Chondrocyte (in vitro differentiated cells): Measurements from ENCODE around the gene MGAT4B. TPM values are rescaled to one million over a fixed set of nuclear protein-coding genes. Genes with fewer than 3 reads are reported as not detected.

Source experiments
- DNase-seq: peaks from one replicate; pipeline ENCODE4 v3.0.0; 2021; ENCODE audit warnings: mixed read lengths, low spot score
- H3K27ac Mint-ChIP-seq: one replicate; pipeline ENCODE4 v1.8.0; 2021; ENCODE audit warnings: mild to moderate bottlenecking, moderate library complexity, mixed read lengths; ENCODE audit not compliant: unreplicated experiment
- H3K27me3 Mint-ChIP-seq: 2 replicates; pipeline ENCODE4 v1.8.0; 2021; ENCODE audit warnings: low read depth, mixed read lengths
- H3K36me3 Mint-ChIP-seq: 2 replicates; pipeline ENCODE4 v1.8.0; 2021; ENCODE audit warnings: low read depth, mixed read lengths
- H3K4me1 Mint-ChIP-seq: 2 replicates; pipeline ENCODE4 v1.8.0; 2021; ENCODE audit warnings: low read depth, mild to moderate bottlenecking, mixed read lengths
- H3K4me3 Mint-ChIP-seq: one replicate; pipeline ENCODE4 v1.8.0; 2021; ENCODE audit warnings: mild to moderate bottlenecking, moderate library complexity, mixed read lengths; ENCODE audit not compliant: unreplicated experiment
- H3K9me3 Mint-ChIP-seq: 2 replicates; pipeline ENCODE4 v1.8.0; 2021; ENCODE audit warnings: low read depth, mixed read lengths
- CTCF ChIP-seq: fragments of 200-600 bp; sonication (generic); IDR thresholded peaks from 2 replicates; pipeline ENCODE4 v1.5.0; 2021; ENCODE audit warnings: antibody characterized with exemption, mild to moderate bottlenecking, moderate library complexity
- microRNA-seq: library from miRNA; unstranded; fragments of <30 nt; microRNA quantifications from one replicate; pipeline ENCODE4 v1.2.0, GENCODE V29; 2020; ENCODE audit warnings: borderline number of aligned reads
- total RNA-seq: library from RNA; stranded (reverse); gene quantifications from 3 replicates; pipeline ENCODE4 v1.2.1, GENCODE V29; 2021

Gene MGAT4B
- total RNA-seq, 1 donor from 2014 or later = 142 TPM

GRCh38 chr5:179753971-179754370 is 52.7 kb downstream of the MGAT4B start:
- Mint-ChIP-seq H3K27me3 (no peaks in the 10 kb centered on the region), H3K4me3 (no peak overlapping the region), H3K27ac (no peak overlapping the region), H3K4me1 (peaks cover 23% of the 10 kb centered on the region), H3K9me3 (no peaks in the 10 kb centered on the region), H3K36me3 (peaks cover 4% of the 10 kb centered on the region)
- no peak for TF ChIP-seq CTCF
- no peak for DNase-seq

- H3K4me1 Mint-ChIP-seq = peaks cover 18% of the 10 kb centered on the region
- H3K27me3 Mint-ChIP-seq = no peaks in the 10 kb centered on the region
- H3K4me3 Mint-ChIP-seq = no peak overlapping the region
- no peak for TF ChIP-seq CTCF
- no peak overlapping the region for H3K27ac Mint-ChIP-seq
- H3K9me3 Mint-ChIP-seq = no peaks in the 10 kb centered on the region
- peaks cover 4% of the 10 kb centered on the region for H3K36me3 Mint-ChIP-seq
- no peak for DNase-seq
Measured at GRCh38 chr5:179749857-179750508, 56.7 kb downstream of the MGAT4B start.

- Mint-ChIP-seq H3K36me3 (peaks cover 2% of the 10 kb centered on the region), H3K4me1 (peaks cover 10% of the 10 kb centered on the region), H3K27ac (no peak overlapping the region), H3K4me3 (no peak overlapping the region), H3K9me3 (no peaks in the 10 kb centered on the region), H3K27me3 (no peaks in the 10 kb centered on the region)
- TF ChIP-seq CTCF = no peak
- DNase-seq = no peak
Measured at GRCh38 chr5:179747811-179748210, 58.9 kb downstream of the MGAT4B start.

Small RNA genes lying within 50 kb of the gene (microRNA-seq; reads per million reads assigned to microRNA genes)
- 11.6 reads per million, percentile 26 among the genes with 10 or more reads in this experiment for gene MIR1229

Other genes starting within 250 kb of the MGAT4B start
- 341 to 426 TPM (median 348 TPM) in 3 replicates for gene HNRNPH1, start 183.2 kb downstream of the MGAT4B start, total RNA-seq
- not detected in 3 replicates for gene CBY3, start 125.8 kb downstream of the MGAT4B start, total RNA-seq
- 695 to 849 TPM (median 699 TPM) in 3 replicates for gene CANX, start 107.9 kb downstream of the MGAT4B start, total RNA-seq
- 29.3 to 29.9 TPM (median 29.9 TPM) in 3 replicates for gene MAML1, start 74.0 kb downstream of the MGAT4B start, total RNA-seq
- 1.2 to 1.7 TPM (median 1.3 TPM) in 3 replicates for gene LTC4S, start 12.9 kb downstream of the MGAT4B start, total RNA-seq
- gene SQSTM1, start 14.0 kb upstream of the MGAT4B start, total RNA-seq = 219 to 297 TPM (median 296 TPM) in 3 replicates
- 13.4 to 20.0 TPM (median 16.4 TPM) in 3 replicates for gene MRNIP, start 52.0 kb upstream of the MGAT4B start, total RNA-seq
- 107 to 130 TPM (median 118 TPM) in 3 replicates for gene TBC1D9B, start 101.0 kb upstream of the MGAT4B start, total RNA-seq